SK-N-SH treated with all-trans-retinoic acid at 6 μM for 48 hours (cell line): ENCODE results near the gene SLC35F4.

Source experiments
- ATAC-seq: fragments of 200-7000 bp; cut with Tn5 transposase; 3 replicates; pipeline ENCODE4 v1.9.1; 2020; ENCODE audit warnings: mild to moderate bottlenecking, moderate library complexity
- ARNTL ChIP-seq: fragments of 450-650 bp; formaldehyde crosslinking; IDR thresholded peaks from 2 replicates; pipeline ENCODE4 v1.5.0; 2020; ENCODE audit warnings: low read depth, mild to moderate bottlenecking, moderate library complexity, borderline replicate concordance
- BACH2 ChIP-seq: fragments of 250-450 bp; sonication (Bioruptor Pico); IDR thresholded peaks from 2 replicates; pipeline ENCODE4 v1.9.0; 2021; ENCODE audit warnings: mild to moderate bottlenecking, borderline replicate concordance
- CREB5 ChIP-seq: fragments of 250-450 bp; sonication (Bioruptor Pico); IDR thresholded peaks from 2 replicates; pipeline ENCODE4 v1.5.1; 2020; ENCODE audit warnings: low read depth, mild to moderate bottlenecking, moderate library complexity
- CSDC2 ChIP-seq: fragments of 250-450 bp; sonication (Bioruptor Pico); IDR thresholded peaks from 2 replicates; pipeline ENCODE4 v1.5.0; 2020; ENCODE audit warnings: mild to moderate bottlenecking, moderate library complexity
- CSRNP3 ChIP-seq: fragments of 250-450 bp; sonication (Bioruptor Pico); IDR thresholded peaks from 2 replicates; pipeline ENCODE4 v1.5.1; 2021; ENCODE audit warnings: mild to moderate bottlenecking, moderate library complexity
- ESRRG ChIP-seq: fragments of 250-450 bp; sonication (Bioruptor Pico); IDR thresholded peaks from 2 replicates; pipeline ENCODE4 v1.6.1; 2021; ENCODE audit warnings: mild to moderate bottlenecking
- GLIS3 ChIP-seq: fragments of 250-450 bp; sonication (Bioruptor Pico); IDR thresholded peaks from 2 replicates; pipeline ENCODE4 v1.5.0; 2020; ENCODE audit warnings: mild to moderate bottlenecking, moderate library complexity
- OSR1 ChIP-seq: fragments of 250-450 bp; sonication (Bioruptor Pico); IDR thresholded peaks from 2 replicates; pipeline ENCODE4 v1.8.0; 2022; ENCODE audit warnings: moderate library complexity, mild to moderate bottlenecking, inconsistent platforms
- PPARA ChIP-seq: fragments of 250-450 bp; sonication (Bioruptor Pico); IDR thresholded peaks from 2 replicates; pipeline ENCODE4 v1.5.0; 2020; ENCODE audit warnings: mild to moderate bottlenecking, borderline replicate concordance
- RARB ChIP-seq: fragments of 250-450 bp; sonication (Bioruptor Pico); IDR thresholded peaks from 2 replicates; pipeline ENCODE4 v1.8.0; 2021; ENCODE audit warnings: mild to moderate bottlenecking, moderate library complexity
- SNAI2 ChIP-seq: fragments of 250-450 bp; sonication (Bioruptor Pico); IDR thresholded peaks from 2 replicates; pipeline ENCODE4 v1.5.0; 2020; ENCODE audit warnings: mild to moderate bottlenecking, moderate library complexity
- TOX ChIP-seq: fragments of 250-450 bp; sonication (Bioruptor Pico); IDR thresholded peaks from 2 replicates; pipeline ENCODE4 v1.8.0; 2021; ENCODE audit warnings: mild to moderate bottlenecking, moderate library complexity, borderline replicate concordance
- ZC3H10 ChIP-seq: fragments of 250-450 bp; sonication (Bioruptor Pico); IDR thresholded peaks from 2 replicates; pipeline ENCODE4 v1.5.1; 2021; ENCODE audit warnings: mild to moderate bottlenecking, moderate library complexity
- ZNF565 ChIP-seq: fragments of 450-650 bp; formaldehyde crosslinking; conservative IDR thresholded peaks from 2 replicates; pipeline ENCODE4 v1.5.0; 2020; ENCODE audit warnings: low read depth, mild to moderate bottlenecking, moderate library complexity
- ZNF70 ChIP-seq: fragments of 450-650 bp; formaldehyde crosslinking; IDR thresholded peaks from 2 replicates; pipeline ENCODE4 v1.5.0; 2020; ENCODE audit warnings: mild to moderate bottlenecking, moderate library complexity
- TF ChIP-seq, protein P1 (sequence below): fragments of 250-450 bp; sonication (Bioruptor Pico); IDR thresholded peaks from 2 replicates; pipeline ENCODE4 v1.8.0; 2020; ENCODE audit warnings: mild to moderate bottlenecking, moderate library complexity, borderline replicate concordance
- TF ChIP-seq, protein P2 (sequence below): fragments of 250-450 bp; sonication (Bioruptor Pico); IDR thresholded peaks from 2 replicates; pipeline ENCODE4 v1.5.0; 2020; ENCODE audit warnings: mild to moderate bottlenecking, moderate library complexity

Gene SLC35F4

DNA sequence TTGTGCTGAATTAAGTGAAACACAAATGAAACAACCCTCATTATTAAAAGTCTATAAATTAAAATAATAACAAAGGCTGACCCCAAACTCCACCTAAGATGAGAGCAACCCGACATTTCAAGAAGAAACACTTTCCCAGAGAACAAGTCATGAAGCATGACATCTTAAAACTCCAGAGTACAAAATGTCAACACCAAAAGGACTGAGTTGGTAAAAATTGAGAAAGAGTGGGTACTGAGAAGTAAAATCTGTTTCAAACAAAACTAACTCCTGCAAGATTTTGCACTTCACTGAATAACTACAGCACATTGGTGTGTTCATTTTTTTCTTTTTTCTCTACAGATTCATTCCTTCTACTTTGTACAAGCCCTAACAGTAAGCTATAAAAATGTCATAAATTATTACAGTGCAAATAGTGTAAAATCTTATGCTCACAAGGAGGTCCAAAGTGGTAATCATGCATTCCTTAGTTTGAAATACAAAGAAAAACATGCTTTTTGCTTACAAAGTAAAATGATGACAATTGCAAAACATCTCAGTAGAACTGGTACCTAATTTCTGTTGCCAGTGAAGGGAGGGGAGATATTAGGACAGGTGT, 31.8 kb downstream of the SLC35F4 start:
- TF ChIP-seq ZNF565 (CRISPR knock-in tag) (no peak), TOX (CRISPR knock-in tag) (no peak), GLIS3 (CRISPR knock-in tag) (no peak), ESRRG (CRISPR knock-in tag) (no peak), ARNTL (CRISPR knock-in tag) (no peak), PPARA (CRISPR knock-in tag) (no peak), CSRNP3 (CRISPR knock-in tag) (no peak), SNAI2 (CRISPR knock-in tag) (no peak)
- no peak for ATAC-seq

DNA sequence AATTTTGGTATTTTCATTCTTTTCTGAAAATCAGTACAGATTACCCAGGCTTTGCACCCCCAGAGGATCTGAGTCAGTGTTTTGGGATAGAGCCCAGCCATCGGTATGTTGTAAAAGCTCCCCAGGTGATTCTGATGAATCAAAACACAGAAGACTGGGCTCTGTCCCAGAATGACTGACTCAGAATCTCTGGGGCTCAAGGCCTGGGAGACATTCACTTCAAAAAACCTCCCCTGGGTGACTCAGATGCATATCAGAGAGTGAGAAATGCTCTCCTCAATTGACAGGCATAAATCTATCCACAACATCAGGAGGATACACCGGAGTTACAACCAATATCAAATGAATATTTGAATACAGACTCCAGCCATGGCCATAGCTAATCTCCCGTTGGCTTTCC, 32.6 kb downstream of the SLC35F4 start:
- peak; percentile 92 for ATAC-seq
- no peak for TF ChIP-seq ZNF565 (CRISPR knock-in tag)
- TF ChIP-seq, protein P1, sequence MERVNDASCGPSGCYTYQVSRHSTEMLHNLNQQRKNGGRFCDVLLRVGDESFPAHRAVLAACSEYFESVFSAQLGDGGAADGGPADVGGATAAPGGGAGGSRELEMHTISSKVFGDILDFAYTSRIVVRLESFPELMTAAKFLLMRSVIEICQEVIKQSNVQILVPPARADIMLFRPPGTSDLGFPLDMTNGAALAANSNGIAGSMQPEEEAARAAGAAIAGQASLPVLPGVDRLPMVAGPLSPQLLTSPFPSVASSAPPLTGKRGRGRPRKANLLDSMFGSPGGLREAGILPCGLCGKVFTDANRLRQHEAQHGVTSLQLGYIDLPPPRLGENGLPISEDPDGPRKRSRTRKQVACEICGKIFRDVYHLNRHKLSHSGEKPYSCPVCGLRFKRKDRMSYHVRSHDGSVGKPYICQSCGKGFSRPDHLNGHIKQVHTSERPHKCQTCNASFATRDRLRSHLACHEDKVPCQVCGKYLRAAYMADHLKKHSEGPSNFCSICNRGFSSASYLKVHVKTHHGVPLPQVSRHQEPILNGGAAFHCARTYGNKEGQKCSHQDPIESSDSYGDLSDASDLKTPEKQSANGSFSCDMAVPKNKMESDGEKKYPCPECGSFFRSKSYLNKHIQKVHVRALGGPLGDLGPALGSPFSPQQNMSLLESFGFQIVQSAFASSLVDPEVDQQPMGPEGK (CRISPR knock-in tag): no peak
- no peak for TF ChIP-seq CREB5
- no peak for TF ChIP-seq CSDC2 (CRISPR knock-in tag)
- no peak for TF ChIP-seq RARB (CRISPR knock-in tag)
- no peak for TF ChIP-seq BACH2 (CRISPR knock-in tag)
- TF ChIP-seq ZC3H10 (CRISPR knock-in tag): no peak
- no peak for TF ChIP-seq ESRRG (CRISPR knock-in tag)

DNA sequence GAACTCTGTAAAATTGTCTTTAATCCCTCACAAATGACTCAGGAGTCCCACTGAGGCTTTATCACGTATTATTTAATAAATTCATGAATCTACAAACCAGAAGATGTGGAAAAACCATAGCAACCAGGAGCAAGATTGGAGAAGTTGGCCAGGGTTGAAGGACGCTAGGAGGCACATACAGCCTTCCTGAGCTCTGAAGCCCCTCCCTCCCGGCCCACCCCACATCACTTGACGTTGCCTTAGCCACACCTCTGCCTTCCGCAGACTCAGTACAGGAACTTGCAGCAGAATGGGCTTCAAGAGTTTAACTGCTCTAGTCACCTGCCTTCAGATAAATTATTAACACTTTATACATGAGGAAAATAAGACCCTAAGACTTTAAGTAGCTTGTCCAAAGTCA, 33.9 kb downstream of the SLC35F4 start:
- no peak for ATAC-seq

More for the DNA sequence above, 33.9 kb downstream of the SLC35F4 start:
- TF ChIP-seq RARB (CRISPR knock-in tag): no peak
- TF ChIP-seq, protein P2, sequence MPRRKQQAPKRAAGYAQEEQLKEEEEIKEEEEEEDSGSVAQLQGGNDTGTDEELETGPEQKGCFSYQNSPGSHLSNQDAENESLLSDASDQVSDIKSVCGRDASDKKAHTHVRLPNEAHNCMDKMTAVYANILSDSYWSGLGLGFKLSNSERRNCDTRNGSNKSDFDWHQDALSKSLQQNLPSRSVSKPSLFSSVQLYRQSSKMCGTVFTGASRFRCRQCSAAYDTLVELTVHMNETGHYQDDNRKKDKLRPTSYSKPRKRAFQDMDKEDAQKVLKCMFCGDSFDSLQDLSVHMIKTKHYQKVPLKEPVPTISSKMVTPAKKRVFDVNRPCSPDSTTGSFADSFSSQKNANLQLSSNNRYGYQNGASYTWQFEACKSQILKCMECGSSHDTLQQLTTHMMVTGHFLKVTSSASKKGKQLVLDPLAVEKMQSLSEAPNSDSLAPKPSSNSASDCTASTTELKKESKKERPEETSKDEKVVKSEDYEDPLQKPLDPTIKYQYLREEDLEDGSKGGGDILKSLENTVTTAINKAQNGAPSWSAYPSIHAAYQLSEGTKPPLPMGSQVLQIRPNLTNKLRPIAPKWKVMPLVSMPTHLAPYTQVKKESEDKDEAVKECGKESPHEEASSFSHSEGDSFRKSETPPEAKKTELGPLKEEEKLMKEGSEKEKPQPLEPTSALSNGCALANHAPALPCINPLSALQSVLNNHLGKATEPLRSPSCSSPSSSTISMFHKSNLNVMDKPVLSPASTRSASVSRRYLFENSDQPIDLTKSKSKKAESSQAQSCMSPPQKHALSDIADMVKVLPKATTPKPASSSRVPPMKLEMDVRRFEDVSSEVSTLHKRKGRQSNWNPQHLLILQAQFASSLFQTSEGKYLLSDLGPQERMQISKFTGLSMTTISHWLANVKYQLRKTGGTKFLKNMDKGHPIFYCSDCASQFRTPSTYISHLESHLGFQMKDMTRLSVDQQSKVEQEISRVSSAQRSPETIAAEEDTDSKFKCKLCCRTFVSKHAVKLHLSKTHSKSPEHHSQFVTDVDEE (CRISPR knock-in tag): no peak
- no peak for TF ChIP-seq ZNF70 (CRISPR knock-in tag)
- no peak for TF ChIP-seq CREB5
- no peak for TF ChIP-seq BACH2 (CRISPR knock-in tag)
- no peak for TF ChIP-seq PPARA (CRISPR knock-in tag)
- TF ChIP-seq OSR1: no peak
- TF ChIP-seq, all 23 proteins: peak for 0
